ENCODE results near the gene DNLZ. TPM values are rescaled to one million over a fixed set of nuclear protein-coding genes. Genes with fewer than 3 reads are reported as not detected.
"Not testable (repeated sequence)": the region's sequence is repeated elsewhere in the genome, so short reads cannot be mapped to it uniquely, and the experiment has no call there.

DNLZ gene
- total RNA-seq, 1 donor from 2014 or later, result 15.5 TPM

DNA sequence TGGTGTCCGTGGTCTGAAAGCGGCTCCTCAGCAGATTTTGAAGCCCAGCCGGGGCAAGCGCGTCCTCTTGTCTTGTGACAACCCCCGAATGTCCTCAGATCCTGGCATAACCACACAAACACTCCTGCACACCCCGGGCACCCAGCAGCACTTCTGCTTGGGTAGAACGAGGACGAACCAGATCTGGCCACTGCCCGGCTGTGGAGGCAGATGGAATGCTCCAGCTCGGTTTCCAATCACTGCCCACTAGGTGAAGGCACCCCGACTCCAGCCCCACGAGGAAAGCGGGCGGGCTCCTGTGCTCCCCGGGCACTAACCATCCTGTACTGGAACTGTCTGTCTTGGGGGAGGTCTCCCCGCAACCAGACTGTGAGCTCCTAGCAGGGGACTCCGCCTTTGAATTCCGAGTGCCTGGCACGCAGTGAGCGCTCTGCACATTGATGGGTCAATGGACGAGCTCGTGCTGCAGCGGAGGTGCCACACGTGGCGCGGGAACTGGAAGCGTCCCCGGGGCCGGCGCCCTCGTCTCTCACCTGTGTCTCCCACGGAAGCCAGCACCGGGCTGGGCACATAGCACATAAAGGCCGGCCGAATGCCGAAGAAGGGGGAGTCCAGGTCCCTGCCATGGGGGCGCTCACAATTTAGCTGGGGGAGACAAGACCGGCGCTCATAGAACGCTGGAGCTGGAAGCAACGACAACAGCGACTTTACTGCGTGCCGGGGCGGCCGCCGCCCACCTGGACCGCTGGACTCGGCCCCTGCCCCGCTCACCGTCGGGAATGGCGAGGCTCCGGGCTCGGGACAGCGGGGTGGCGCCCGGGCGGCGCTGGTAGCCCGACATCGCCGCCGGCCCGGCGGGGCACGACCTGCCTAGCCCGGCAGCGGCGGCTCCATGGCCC is 46.3 kb upstream of the DNLZ start:
- intact Hi-C loops (cut with DNase I), result no loop called here

DNA sequence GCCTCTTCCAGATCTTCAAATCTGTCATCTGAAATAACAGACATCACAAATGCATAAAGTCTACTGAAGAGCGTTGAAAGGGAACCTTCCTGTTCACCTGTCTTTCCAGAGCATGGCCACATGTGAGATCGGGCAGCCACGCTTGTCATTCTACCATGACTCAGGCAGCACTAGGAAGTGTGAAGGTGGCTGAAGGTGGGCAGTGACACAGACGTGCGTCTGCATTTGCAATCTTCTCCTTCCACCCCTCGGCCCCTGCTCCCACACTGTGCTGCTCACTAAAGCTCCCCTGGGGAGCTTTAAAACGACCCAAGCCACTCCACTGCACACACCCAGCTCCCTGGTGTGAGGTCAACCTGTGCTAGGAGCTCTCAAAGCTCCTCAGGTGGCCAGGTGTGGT is 44.4 kb upstream of the DNLZ start:
- H3K36me3 ChIP-seq, result peaks cover 50% of the 10 kb centered on the region
- peaks cover 21% of the 10 kb centered on the region for H3K4me1 ChIP-seq
- DNase-seq, result no peak
- H3K27ac ChIP-seq, result no peak overlapping the region
- ATAC-seq, result no peak
- intact Hi-C loops (cut with DNase I), result no loop called here
- TF ChIP-seq, protein P1, sequence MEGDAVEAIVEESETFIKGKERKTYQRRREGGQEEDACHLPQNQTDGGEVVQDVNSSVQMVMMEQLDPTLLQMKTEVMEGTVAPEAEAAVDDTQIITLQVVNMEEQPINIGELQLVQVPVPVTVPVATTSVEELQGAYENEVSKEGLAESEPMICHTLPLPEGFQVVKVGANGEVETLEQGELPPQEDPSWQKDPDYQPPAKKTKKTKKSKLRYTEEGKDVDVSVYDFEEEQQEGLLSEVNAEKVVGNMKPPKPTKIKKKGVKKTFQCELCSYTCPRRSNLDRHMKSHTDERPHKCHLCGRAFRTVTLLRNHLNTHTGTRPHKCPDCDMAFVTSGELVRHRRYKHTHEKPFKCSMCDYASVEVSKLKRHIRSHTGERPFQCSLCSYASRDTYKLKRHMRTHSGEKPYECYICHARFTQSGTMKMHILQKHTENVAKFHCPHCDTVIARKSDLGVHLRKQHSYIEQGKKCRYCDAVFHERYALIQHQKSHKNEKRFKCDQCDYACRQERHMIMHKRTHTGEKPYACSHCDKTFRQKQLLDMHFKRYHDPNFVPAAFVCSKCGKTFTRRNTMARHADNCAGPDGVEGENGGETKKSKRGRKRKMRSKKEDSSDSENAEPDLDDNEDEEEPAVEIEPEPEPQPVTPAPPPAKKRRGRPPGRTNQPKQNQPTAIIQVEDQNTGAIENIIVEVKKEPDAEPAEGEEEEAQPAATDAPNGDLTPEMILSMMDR (IDR thresholded peaks at IDR 0.05), result no peak
- H3K4me3 ChIP-seq, result no peak overlapping the region
- H3K9me3 ChIP-seq, result no peaks in the 10 kb centered on the region
- no peaks in the 10 kb centered on the region for H3K27me3 ChIP-seq

More for the DNA sequence above, 46.3 kb upstream of the DNLZ start:
- H3K36me3 ChIP-seq, result peaks cover 57% of the 10 kb centered on the region
- H3K9me3 ChIP-seq, result no peaks in the 10 kb centered on the region
- ATAC-seq (peak; percentile 51), DNase-seq (peak; percentile 76)
- peak overlapping the region; percentile 98 for H3K4me3 ChIP-seq
- TF ChIP-seq, protein P1 (IDR thresholded peaks at IDR 0.05), result no peak
- H3K27me3 ChIP-seq, result no peaks in the 10 kb centered on the region
- H3K27ac ChIP-seq, result peak overlapping the region; percentile 78
- peaks cover 21% of the 10 kb centered on the region for H3K4me1 ChIP-seq

DNA sequence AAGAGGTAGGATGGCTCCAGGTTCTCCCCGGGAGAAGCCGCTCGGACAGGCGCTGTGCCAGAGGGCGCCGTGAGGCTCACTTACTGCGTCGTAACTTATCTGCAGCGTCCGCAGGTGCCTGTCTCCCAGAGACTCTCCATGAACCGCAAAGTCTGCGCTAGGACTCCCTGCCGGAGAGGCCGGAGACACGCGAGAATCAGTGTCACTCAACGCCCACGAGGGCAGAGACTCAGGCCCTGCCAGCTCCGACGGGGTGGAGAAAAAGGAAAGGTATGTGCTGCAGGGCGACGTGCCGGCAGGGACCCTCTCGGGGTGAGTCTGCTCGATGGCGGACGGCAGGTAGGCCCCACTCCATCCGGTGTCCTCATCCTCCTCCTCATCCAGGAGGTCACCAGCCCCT is 43.5 kb upstream of the DNLZ start:
- peaks cover 48% of the 10 kb centered on the region for H3K36me3 ChIP-seq
- intact Hi-C loops (cut with DNase I); DNase-seq: not testable (repeated sequence)

DNA sequence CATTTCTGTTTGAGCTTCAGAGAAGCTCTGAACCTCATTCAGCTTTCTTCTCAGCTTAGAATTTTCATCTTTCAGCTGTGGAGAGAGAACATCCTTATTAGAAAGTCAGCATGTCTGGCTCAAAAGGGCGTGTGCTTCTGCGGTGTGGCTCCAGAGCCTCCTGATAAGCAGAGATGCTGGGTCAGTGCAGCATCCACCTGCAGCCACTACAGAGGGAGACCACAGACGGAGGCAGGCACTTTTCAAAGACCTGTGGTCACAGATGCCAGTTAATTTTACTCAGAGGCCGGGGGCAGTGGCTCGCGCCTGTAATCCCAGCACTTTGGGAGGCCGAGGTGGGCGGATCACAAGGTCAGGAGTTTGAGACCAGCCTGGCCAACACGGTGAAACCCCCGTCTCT is 42.4 kb upstream of the DNLZ start:
- ATAC-seq; H3K27ac ChIP-seq; intact Hi-C loops (cut with DNase I); H3K27me3 ChIP-seq; DNase-seq; H3K9me3 ChIP-seq; H3K4me3 ChIP-seq: not testable (repeated sequence)
- Histone ChIP-seq H3K4me1 (peaks cover 11% of the 10 kb centered on the region), H3K36me3 (peaks cover 46% of the 10 kb centered on the region)

More for the DNA sequence above, 43.5 kb upstream of the DNLZ start:
- H3K9me3 ChIP-seq, ATAC-seq, H3K27ac ChIP-seq, H3K27me3 ChIP-seq, H3K4me3 ChIP-seq: not testable (repeated sequence)
- H3K4me1 ChIP-seq, result peaks cover 21% of the 10 kb centered on the region

DNA sequence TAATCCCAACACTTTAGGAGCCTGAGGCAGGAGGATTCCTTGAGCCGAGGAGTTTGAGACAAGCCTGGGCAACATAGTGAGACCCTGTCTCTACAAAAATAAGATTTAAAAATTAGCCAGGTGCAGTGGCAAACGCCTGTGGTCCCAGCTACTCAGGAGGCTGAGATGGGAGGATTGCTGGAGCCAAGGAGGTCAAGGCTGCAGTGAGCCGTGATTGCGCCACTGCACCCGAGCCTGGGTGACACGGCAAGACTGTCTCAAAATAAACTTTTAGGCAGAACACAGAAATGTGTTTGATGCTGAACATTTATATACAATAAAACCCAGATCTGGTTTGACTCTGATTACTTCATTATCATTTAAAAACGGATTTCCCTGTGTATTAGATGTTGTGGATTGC is 41.9 kb upstream of the DNLZ start:
- Histone ChIP-seq H3K9me3 (no peaks in the 10 kb centered on the region), H3K36me3 (peaks cover 46% of the 10 kb centered on the region), H3K4me1 (peaks cover 13% of the 10 kb centered on the region), H3K4me3 (no peak overlapping the region), H3K27me3 (no peaks in the 10 kb centered on the region), H3K27ac (no peak overlapping the region)
- ATAC-seq (no peak), DNase-seq (no peak)
- TF ChIP-seq, protein P1 (IDR thresholded peaks at IDR 0.05), result no peak
- intact Hi-C loops (cut with DNase I), result no loop called here

DNA sequence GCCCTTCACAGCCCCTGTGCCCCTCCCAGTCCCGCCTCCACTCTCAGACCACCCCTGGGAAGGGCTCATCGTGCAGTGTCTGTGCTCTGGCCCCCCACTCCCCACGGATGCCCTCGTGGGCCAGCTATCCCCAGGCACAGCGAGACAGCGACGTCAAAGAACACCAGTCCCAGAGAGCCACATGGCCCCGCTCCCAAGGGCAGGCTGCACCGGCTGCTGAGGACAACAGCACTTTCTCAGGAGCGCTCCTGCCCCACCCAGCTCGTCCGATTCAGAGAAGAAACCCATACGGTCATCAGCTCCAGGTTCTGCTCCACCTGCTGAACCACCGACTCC is 41.2 kb upstream of the DNLZ start:
- intact Hi-C loops (cut with DNase I), result no loop called here

More for the DNA sequence above, 41.2 kb upstream of the DNLZ start:
- Histone ChIP-seq H3K9me3 (no peaks in the 10 kb centered on the region), H3K27ac (no peak overlapping the region), H3K27me3 (no peaks in the 10 kb centered on the region), H3K4me3 (no peak overlapping the region), H3K4me1 (peaks cover 16% of the 10 kb centered on the region), H3K36me3 (peaks cover 46% of the 10 kb centered on the region)
- ATAC-seq, result no peak
- DNase-seq, result no peak
- TF ChIP-seq, protein P1 (IDR thresholded peaks at IDR 0.05), result no peak
